ENCODE results near the gene SARDH.
"Not testable (repeated sequence)": the region's sequence is repeated elsewhere in the genome, so short reads cannot be mapped to it uniquely, and the experiment has no call there.

SARDH gene

GRCh38 chr9:133679056-133679455 is 59.1 kb downstream of the SARDH start:
- H3K27me3 ChIP-seq (ENCODE audit: insufficient read depth, low read length, poor library complexity), result no peaks in the 10 kb centered on the region
- H3K9me3 ChIP-seq (ENCODE audit: insufficient read depth, low read length, severe bottlenecking), result no peaks in the 10 kb centered on the region
- no peak for DNase-seq
- TF ChIP-seq CTCF (IDR thresholded peaks at IDR 0.05; ENCODE audit: borderline replicate concordance, extremely low read depth, low read length, poor library complexity, severe bottlenecking) (no peak), EZH2 (IDR thresholded peaks at IDR 0.05; ENCODE audit: borderline replicate concordance, low read depth, low read length, severe bottlenecking) (no peak)
- no peak overlapping the region for H3K27ac ChIP-seq (ENCODE audit: low read length)
- peaks cover 3% of the 10 kb centered on the region for H3K4me1 ChIP-seq (ENCODE audit: insufficient read depth, low read length)
- ATAC-seq (ENCODE audit: insufficient read depth, low read depth), result no peak
- no peaks in the 10 kb centered on the region for H3K36me3 ChIP-seq (ENCODE audit: insufficient read depth, low read length)
- no peak overlapping the region for H3K4me2 ChIP-seq (ENCODE audit: insufficient read depth, low read length)
- no peak overlapping the region for H3K9ac ChIP-seq (ENCODE audit: low read depth, low read length)
- no peak overlapping the region for H3K4me3 ChIP-seq (ENCODE audit: low read depth in 1 of 2, low read length in 2 of 2)
- no peaks in the 10 kb centered on the region; the same call in 1 of the 2 replicates for H4K20me1 ChIP-seq (ENCODE audit: insufficient read depth, low read length)
- no peaks in the 10 kb centered on the region for H3K79me2 ChIP-seq (ENCODE audit: insufficient read depth, low read length)
- H2AFZ ChIP-seq (ENCODE audit: low read depth, low read length), result no peak overlapping the region

GRCh38 chr9:133677126-133678010 is 60.8 kb downstream of the SARDH start:
- no peaks in the 10 kb centered on the region for H3K27me3 ChIP-seq (ENCODE audit: insufficient read depth, low read length, poor library complexity)
- ATAC-seq (ENCODE audit: insufficient read depth, low read depth), result peak; percentile 92
- no peaks in the 10 kb centered on the region for H3K36me3 ChIP-seq (ENCODE audit: insufficient read depth, low read length)
- TF ChIP-seq EZH2 (IDR thresholded peaks at IDR 0.05; ENCODE audit: borderline replicate concordance, low read depth, low read length, severe bottlenecking), result no peak
- no peak for TF ChIP-seq CTCF (IDR thresholded peaks at IDR 0.05; ENCODE audit: borderline replicate concordance, extremely low read depth, low read length, poor library complexity, severe bottlenecking)
- H3K9me3 ChIP-seq (ENCODE audit: insufficient read depth, low read length, severe bottlenecking), result no peaks in the 10 kb centered on the region
- H3K9ac ChIP-seq (ENCODE audit: low read depth, low read length), result no peak overlapping the region
- H3K4me2 ChIP-seq (ENCODE audit: insufficient read depth, low read length), result no peak overlapping the region
- H2AFZ ChIP-seq (ENCODE audit: low read depth, low read length), result no peak overlapping the region
- no peak overlapping the region for H3K27ac ChIP-seq (ENCODE audit: low read length)
- H3K4me1 ChIP-seq (ENCODE audit: insufficient read depth, low read length), result no peaks in the 10 kb centered on the region
- no peaks in the 10 kb centered on the region for H4K20me1 ChIP-seq (ENCODE audit: insufficient read depth, low read length)
- DNase-seq, result peak; percentile 49
- H3K79me2 ChIP-seq (ENCODE audit: insufficient read depth, low read length), result no peaks in the 10 kb centered on the region
- no peak overlapping the region for H3K4me3 ChIP-seq (ENCODE audit: low read depth in 1 of 2, low read length in 2 of 2)

- Histone ChIP-seq H2AFZ (ENCODE audit: low read depth, low read length) (no peak overlapping the region), H4K20me1 (ENCODE audit: insufficient read depth, low read length) (no peaks in the 10 kb centered on the region), H3K27ac (ENCODE audit: low read length) (no peak overlapping the region), H3K9me3 (ENCODE audit: insufficient read depth, low read length, severe bottlenecking) (no peaks in the 10 kb centered on the region), H3K79me2 (ENCODE audit: insufficient read depth, low read length) (no peaks in the 10 kb centered on the region), H3K36me3 (ENCODE audit: insufficient read depth, low read length) (no peaks in the 10 kb centered on the region), H3K27me3 (ENCODE audit: insufficient read depth, low read length, poor library complexity) (no peaks in the 10 kb centered on the region), H3K4me2 (ENCODE audit: insufficient read depth, low read length) (no peak overlapping the region), H3K9ac (ENCODE audit: low read depth, low read length) (no peak overlapping the region), H3K4me1 (ENCODE audit: insufficient read depth, low read length) (no peaks in the 10 kb centered on the region), H3K4me3 (ENCODE audit: low read depth in 1 of 2, low read length in 2 of 2) (no peak overlapping the region)
- TF ChIP-seq EZH2 (IDR thresholded peaks at IDR 0.05; ENCODE audit: borderline replicate concordance, low read depth, low read length, severe bottlenecking) (no peak), CTCF (IDR thresholded peaks at IDR 0.05; ENCODE audit: borderline replicate concordance, extremely low read depth, low read length, poor library complexity, severe bottlenecking) (no peak)
- DNase-seq (no peak), ATAC-seq (ENCODE audit: insufficient read depth, low read depth) (no peak)
Observed at GRCh38 chr9:133676450-133676849, 61.7 kb downstream of the SARDH start.

DNA sequence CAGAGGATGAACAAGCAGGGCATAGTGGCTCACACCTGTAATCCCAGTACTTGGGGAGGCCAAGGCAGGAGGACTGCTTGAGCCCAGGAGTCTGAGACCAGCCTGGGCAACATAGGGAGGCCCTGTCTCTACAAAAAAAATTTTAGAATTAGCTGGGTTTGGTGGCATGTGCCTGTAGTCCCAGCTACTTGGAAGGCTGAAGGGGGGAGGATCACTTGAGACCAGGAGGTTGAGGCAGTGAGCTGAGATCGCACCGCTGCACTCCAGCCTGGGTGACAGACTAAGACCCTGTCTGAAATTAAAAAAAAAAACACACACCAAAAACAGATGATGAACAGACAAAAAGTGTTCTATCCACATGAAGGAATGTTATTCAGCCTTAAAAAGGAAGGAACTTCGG is 62.4 kb downstream of the SARDH start:
- not testable (repeated sequence) for H3K4me1 ChIP-seq (ENCODE audit: insufficient read depth, low read length); H3K9ac ChIP-seq (ENCODE audit: low read depth, low read length); H3K4me2 ChIP-seq (ENCODE audit: insufficient read depth, low read length); ATAC-seq (ENCODE audit: insufficient read depth, low read depth); H3K4me3 ChIP-seq (ENCODE audit: low read depth in 1 of 2, low read length in 2 of 2); H3K27me3 ChIP-seq (ENCODE audit: insufficient read depth, low read length, poor library complexity); H2AFZ ChIP-seq (ENCODE audit: low read depth, low read length); H3K36me3 ChIP-seq (ENCODE audit: insufficient read depth, low read length); H3K27ac ChIP-seq (ENCODE audit: low read length); H4K20me1 ChIP-seq (ENCODE audit: insufficient read depth, low read length); H3K79me2 ChIP-seq (ENCODE audit: insufficient read depth, low read length); H3K9me3 ChIP-seq (ENCODE audit: insufficient read depth, low read length, severe bottlenecking); DNase-seq
